SK-N-SH (cell line): Measurements from ENCODE around the gene RBM47. TPM values are rescaled to one million over a fixed set of nuclear protein-coding genes. Genes with fewer than 3 reads are reported as not detected.

Experiments
- CTCF ChIA-PET: fragments of 300-600, 350-600 bp; formaldehyde crosslinking; extraction: SDS; loops from one replicate; lab custom pipeline; 2021; lab: Yijun Ruan, JAX
- POLR2A ChIA-PET: fragments of 350-600 bp; sonication (Branson Sonifier 250); formaldehyde crosslinking; extraction: SDS; loops from one replicate; lab custom pipeline; 2020; ENCODE audit warnings: antibody characterized with exemption, inconsistent platforms; lab: Yijun Ruan, JAX
- DNase-seq: peaks from one replicate; pipeline ENCODE4 v3.0.0; 2012
- H2AFZ ChIP-seq: fragments of 200-600 bp; sonication (generic); 2 replicates; pipeline ENCODE4 v1.8.1; 2016; ENCODE audit warnings: antibody characterized with exemption, mild to moderate bottlenecking, low read depth
- H3F3A ChIP-seq: fragments of 200-600 bp; sonication (generic); replicated peaks from 2 replicates; pipeline ENCODE3; 2016; ENCODE audit warnings: antibody characterized with exemption, mild to moderate bottlenecking; ENCODE audit not compliant: insufficient read depth
- H3K27ac ChIP-seq, 2 experiments: fragments of 200-500 bp in 1 of 2; fragments of 200-600 bp in 1 of 2; sonication (Bioruptor generic) in 1 of 2; sonication (generic), shearing (Covaris generic) in 1 of 2; 2 replicates each; pipeline versions ENCODE4 v1.5.1 to v1.6.1; 2014 to 2016; ENCODE audit warnings: low read depth in 2 of 2, inconsistent platforms in 1 of 2, low read length in 1 of 2, mild to moderate bottlenecking in 1 of 2, mixed read lengths in 1 of 2
- H3K27me3 ChIP-seq: fragments of 200-600 bp; sonication (generic), shearing (Covaris generic); 2 replicates; pipeline ENCODE4 v1.6.1; 2016; ENCODE audit warnings: mixed run types; ENCODE audit not compliant: insufficient read depth
- H3K36me3 ChIP-seq, 2 experiments: fragments of 200-500 bp in 1 of 2; fragments of 200-600 bp in 1 of 2; sonication (Bioruptor generic) in 1 of 2; sonication (generic) in 1 of 2; replicated peaks in 1 of 2; 2 replicates each; pipeline versions ENCODE3 to v1.5.1; 2014 to 2016; ENCODE audit warnings: low read length in 1 of 2, mild to moderate bottlenecking in 1 of 2; ENCODE audit not compliant: insufficient read depth in 2 of 2, control insufficient read depth in 1 of 2
- H3K4me1 ChIP-seq, 2 experiments: fragments of 200-500 bp in 1 of 2; fragments of 200-600 bp in 1 of 2; sonication (Bioruptor generic) in 1 of 2; sonication (generic), shearing (Covaris generic) in 1 of 2; 2 replicates each; pipeline versions ENCODE4 v1.5.1 to v1.6.1; 2014 to 2016; ENCODE audit warnings: low read depth in 1 of 2, low read length in 1 of 2, mixed run types in 1 of 2; ENCODE audit not compliant: insufficient read depth in 2 of 2, control insufficient read depth in 1 of 2
- H3K4me2 ChIP-seq: fragments of 200-600 bp; sonication (generic), shearing (Covaris generic); 2 replicates; pipeline ENCODE4 v1.6.1; 2017; ENCODE audit warnings: mixed run types
- H3K4me3 ChIP-seq, 2 experiments: fragments of 200-500 bp in 1 of 2; fragments of 200-600 bp in 1 of 2; sonication (Bioruptor generic) in 1 of 2; sonication (generic), shearing (Covaris generic) in 1 of 2; 2 replicates each; pipeline versions ENCODE4 v1.5.1 to v1.8.1; 2014 to 2016; ENCODE audit warnings: low read depth in 2 of 2, inconsistent platforms in 1 of 2, low read length in 1 of 2, mild to moderate bottlenecking in 1 of 2, mixed read lengths in 1 of 2, moderate library complexity in 1 of 2
- H3K79me2 ChIP-seq: fragments of 200-600 bp; sonication (generic); 2 replicates; pipeline ENCODE4 v1.8.1; 2017; ENCODE audit warnings: mild to moderate bottlenecking; ENCODE audit not compliant: insufficient read depth
- H3K9ac ChIP-seq: fragments of 200-600 bp; sonication (generic); 2 replicates; pipeline ENCODE4 v1.6.1; 2017; ENCODE audit warnings: mixed run types
- H3K9me2 ChIP-seq: fragments of 200-600 bp; sonication (generic); 2 replicates; pipeline ENCODE4 v1.6.1; 2017; ENCODE audit warnings: mixed run types
- H3K9me3 ChIP-seq: fragments of 200-600 bp; sonication (generic); 2 replicates; pipeline ENCODE4 v1.6.1; 2017; ENCODE audit warnings: mixed run types, mild to moderate bottlenecking, moderate library complexity
- H4K20me1 ChIP-seq: fragments of 200-600 bp; sonication (generic); 2 replicates; pipeline ENCODE4 v1.6.1; 2017; ENCODE audit warnings: mild to moderate bottlenecking, mixed run types; ENCODE audit not compliant: insufficient read depth
- CHD2 ChIP-seq: fragments of 150-350 bp; IDR thresholded peaks from 2 replicates; pipeline ENCODE4 v1.6.1; 2018; ENCODE audit warnings: low read length; ENCODE audit not compliant: partially characterized antibody
- ELF1 ChIP-seq: IDR thresholded peaks from 2 replicates; pipeline ENCODE4 v1.4.0; 2012
- EZH2phosphoT487 ChIP-seq: fragments of 200-600 bp; sonication (generic); IDR thresholded peaks from 2 replicates; pipeline ENCODE4 v1.6.1; 2017; ENCODE audit warnings: low read depth, mixed run types, mild to moderate bottlenecking, antibody characterized with exemption, moderate library complexity, borderline replicate concordance
- FOXM1 ChIP-seq: IDR thresholded peaks from 2 replicates; pipeline ENCODE4 v1.4.0; 2012; ENCODE audit warnings: low read depth, mild to moderate bottlenecking
- GABPA ChIP-seq: IDR thresholded peaks from 2 replicates; pipeline ENCODE4 v1.4.0; 2012; ENCODE audit warnings: low read depth, mild to moderate bottlenecking
- JUND ChIP-seq: IDR thresholded peaks from 2 replicates; pipeline ENCODE4 v1.4.0; 2012
- MEF2A ChIP-seq: IDR thresholded peaks from 2 replicates; pipeline ENCODE4 v1.4.0; 2012; ENCODE audit warnings: low read depth, borderline replicate concordance
- NFIC ChIP-seq: IDR thresholded peaks from 2 replicates; pipeline ENCODE4 v1.4.0; 2012; ENCODE audit warnings: borderline replicate concordance
- RCOR1 ChIP-seq: fragments of 150-350 bp; IDR thresholded peaks from 2 replicates; pipeline ENCODE4 v1.6.1; 2017; ENCODE audit warnings: antibody characterized with exemption, low read length
- REST ChIP-seq: IDR thresholded peaks from 2 replicates; pipeline ENCODE4 v1.6.1; 2012; ENCODE audit warnings: mild to moderate bottlenecking, low read depth, low read length, moderate library complexity
- RFX5 ChIP-seq: IDR thresholded peaks from 2 replicates; pipeline ENCODE4 v1.6.1; 2012; ENCODE audit warnings: mild to moderate bottlenecking, improper control_type of control experiment, low read length
- RXRA ChIP-seq: IDR thresholded peaks from 2 replicates; pipeline ENCODE4 v1.4.0; 2012; ENCODE audit warnings: low read depth, mild to moderate bottlenecking, borderline replicate concordance
- SIN3A ChIP-seq: IDR thresholded peaks from 2 replicates; pipeline ENCODE4 v1.6.1; 2012; ENCODE audit warnings: low read depth, mild to moderate bottlenecking, low read length, moderate library complexity, borderline replicate concordance
- SMC3 ChIP-seq: IDR thresholded peaks from 2 replicates; pipeline ENCODE4 v1.6.1; 2012; ENCODE audit warnings: low read depth, low read length, improper control_type of control experiment
- YY1 ChIP-seq: IDR thresholded peaks from 2 replicates; pipeline ENCODE4 v1.4.0; 2012; ENCODE audit warnings: low read depth, mild to moderate bottlenecking
- ZBTB33 ChIP-seq: IDR thresholded peaks from 2 replicates; pipeline ENCODE4 v1.4.0; 2012; ENCODE audit warnings: low read depth, borderline replicate concordance
- WGBS: methylation state at CpG from one replicate; pipeline ENCODE4 v1.1.6; 2017; ENCODE audit warnings: low lambda C conversion rate; 5-methylcytosine and 5-hydroxymethylcytosine counted together
- polyA plus RNA-seq, 3 experiments: library from polyadenylated mRNA; depleted of rRNA; stranded (reverse); fragments of >200 nt; gene quantifications; 2 replicates each; pipeline ENCODE4 v1.2.3, GENCODE V29; 2012
- TF ChIP-seq, protein P1 (sequence below): fragments of 150-350 bp; IDR thresholded peaks from 2 replicates; pipeline ENCODE4 v1.6.1; 2017; ENCODE audit warnings: antibody characterized with exemption, low read length, low read depth, borderline replicate concordance

RBM47 gene
- polyA plus RNA-seq, 1 of the 3 experiments (the other 2 are of a cell fraction), result 6.8 TPM

GRCh38 chr4:40516651-40517050, 113.0 kb downstream of the RBM47 start:
- no peaks in the 10 kb centered on the region for H3K79me2 ChIP-seq
- no peaks in the 10 kb centered on the region for H3F3A ChIP-seq
- H3K9ac ChIP-seq, result no peak overlapping the region
- H3K9me3 ChIP-seq, result no peaks in the 10 kb centered on the region
- H2AFZ ChIP-seq, result no peak overlapping the region
- WGBS, result 89% methylated on average over 4 of the region's 4 CpGs
- no peaks in the 10 kb centered on the region for H3K9me2 ChIP-seq
- H3K27me3 ChIP-seq, result no peaks in the 10 kb centered on the region
- ChIA-PET CTCF (no interaction called here), POLR2A (no interaction called here)
- no peaks in the 10 kb centered on the region for H3K4me1 ChIP-seq
- H3K4me3 ChIP-seq, result no peak overlapping the region
- no peaks in the 10 kb centered on the region for H4K20me1 ChIP-seq
- no peak for DNase-seq
- no peak overlapping the region for H3K27ac ChIP-seq
- TF ChIP-seq ZBTB33 (no peak), YY1 (no peak), CHD2 (no peak), REST (no peak), SIN3A (no peak), GABPA (no peak), RXRA (no peak), ELF1 (no peak), EZH2phosphoT487 (no peak), FOXM1 (no peak), SMC3 (no peak), RFX5 (no peak), JUND (no peak), RCOR1 (no peak), NFIC (no peak), MEF2A (no peak)
- TF ChIP-seq, protein P1, sequence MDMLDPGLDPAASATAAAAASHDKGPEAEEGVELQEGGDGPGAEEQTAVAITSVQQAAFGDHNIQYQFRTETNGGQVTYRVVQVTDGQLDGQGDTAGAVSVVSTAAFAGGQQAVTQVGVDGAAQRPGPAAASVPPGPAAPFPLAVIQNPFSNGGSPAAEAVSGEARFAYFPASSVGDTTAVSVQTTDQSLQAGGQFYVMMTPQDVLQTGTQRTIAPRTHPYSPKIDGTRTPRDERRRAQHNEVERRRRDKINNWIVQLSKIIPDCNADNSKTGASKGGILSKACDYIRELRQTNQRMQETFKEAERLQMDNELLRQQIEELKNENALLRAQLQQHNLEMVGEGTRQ, result no peak
- H3K4me2 ChIP-seq, result no peak overlapping the region
- H3K36me3 ChIP-seq, result no peaks in the 10 kb centered on the region
